H1 (cell line): Measurements from ENCODE around the gene BCO1.

Source experiments
- CTCF ChIP-seq, 3 experiments: IDR thresholded peaks; 1 replicate in 2 of 3; 2 replicates in 1 of 3; pipeline versions ENCODE4 v1.5.1 to v1.6.1; 2011; ENCODE audit warnings: low read length in 3 of 3, mild to moderate bottlenecking in 3 of 3, inconsistent platforms in 2 of 3, low read depth in 1 of 3, moderate library complexity in 1 of 3; ENCODE audit not compliant: insufficient read depth in 1 of 3; ENCODE audit errors: control extremely low read depth in 1 of 3
- EP300 ChIP-seq, 2 experiments: IDR thresholded peaks; 1 replicate in 1 of 2; 2 replicates in 1 of 2; pipeline ENCODE4 v1.6.1; 2011 to 2012; ENCODE audit warnings: low read depth in 2 of 2, low read length in 2 of 2, mild to moderate bottlenecking in 2 of 2, borderline replicate concordance in 1 of 2, inconsistent platforms in 1 of 2, moderate library complexity in 1 of 2
- EZH2 ChIP-seq: fragments of 200-600 bp; sonication (generic); IDR thresholded peaks from 2 replicates; pipeline ENCODE4 v1.7.1; 2012; ENCODE audit warnings: low read depth, mild to moderate bottlenecking, moderate library complexity, low read length, inconsistent platforms; ENCODE audit not compliant: severe bottlenecking
- JUN ChIP-seq: IDR thresholded peaks from 2 replicates; pipeline ENCODE4 v1.6.1; 2011; ENCODE audit warnings: low read depth, mild to moderate bottlenecking, improper control_type of control experiment, low read length
- POLR2A ChIP-seq, 2 experiments: IDR thresholded peaks; 1 replicate in 1 of 2; 2 replicates in 1 of 2; pipeline ENCODE4 v1.6.1; 2011; ENCODE audit warnings: low read depth in 2 of 2, low read length in 2 of 2, mild to moderate bottlenecking in 2 of 2; ENCODE audit errors: control extremely low read depth in 1 of 2
- RAD21 ChIP-seq, 2 experiments: IDR thresholded peaks in 1 of 2; conservative IDR thresholded peaks in 1 of 2; 2 replicates each; pipeline ENCODE4 v1.6.1; 2011; ENCODE audit warnings: low read depth in 2 of 2, low read length in 2 of 2, improper control_type of control experiment in 1 of 2, inconsistent platforms in 1 of 2, mild to moderate bottlenecking in 1 of 2, moderate library complexity in 1 of 2
- TAF1 ChIP-seq: IDR thresholded peaks from 2 replicates; pipeline ENCODE4 v1.6.1; 2011; ENCODE audit warnings: mild to moderate bottlenecking, low read depth, low read length
- YY1 ChIP-seq: IDR thresholded peaks from 2 replicates; pipeline ENCODE4 v1.6.1; 2011; ENCODE audit warnings: low read depth, mild to moderate bottlenecking, low read length
- ZNF274 ChIP-seq: IDR thresholded peaks from 2 replicates; pipeline ENCODE4 v1.7.0; 2012; ENCODE audit warnings: low read length, borderline replicate concordance; ENCODE audit errors: extremely low read depth
- TF ChIP-seq, protein P1 (sequence below): IDR thresholded peaks from 2 replicates; pipeline ENCODE4 v1.6.1; 2012; ENCODE audit warnings: low read length, inconsistent platforms
- TF ChIP-seq, protein P2 (sequence below): IDR thresholded peaks from 2 replicates; pipeline ENCODE4 v1.6.1; 2012; ENCODE audit warnings: inconsistent platforms

- TF ChIP-seq ZNF274, result no peak
- TF ChIP-seq, protein P1, sequence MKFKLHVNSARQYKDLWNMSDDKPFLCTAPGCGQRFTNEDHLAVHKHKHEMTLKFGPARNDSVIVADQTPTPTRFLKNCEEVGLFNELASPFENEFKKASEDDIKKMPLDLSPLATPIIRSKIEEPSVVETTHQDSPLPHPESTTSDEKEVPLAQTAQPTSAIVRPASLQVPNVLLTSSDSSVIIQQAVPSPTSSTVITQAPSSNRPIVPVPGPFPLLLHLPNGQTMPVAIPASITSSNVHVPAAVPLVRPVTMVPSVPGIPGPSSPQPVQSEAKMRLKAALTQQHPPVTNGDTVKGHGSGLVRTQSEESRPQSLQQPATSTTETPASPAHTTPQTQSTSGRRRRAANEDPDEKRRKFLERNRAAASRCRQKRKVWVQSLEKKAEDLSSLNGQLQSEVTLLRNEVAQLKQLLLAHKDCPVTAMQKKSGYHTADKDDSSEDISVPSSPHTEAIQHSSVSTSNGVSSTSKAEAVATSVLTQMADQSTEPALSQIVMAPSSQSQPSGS, result no peak
- TF ChIP-seq YY1, result no peak
- no peak for TF ChIP-seq CTCF (IDR thresholded peaks at IDR 0.05; ENCODE audit: control extremely low read depth in 1 of 3, insufficient read depth in 1 of 3, low read depth in 1 of 3, low read length in 3 of 3)
- TF ChIP-seq RAD21 (IDR thresholded peaks at IDR 0.05 in 1 of 2, conservative IDR thresholded peaks at IDR 0.05 in 1 of 2; ENCODE audit: low read depth in 2 of 2, low read length in 2 of 2), result no peak
- TF ChIP-seq EZH2, result no peak
- TF ChIP-seq EP300 (IDR thresholded peaks at IDR 0.05; ENCODE audit: borderline replicate concordance in 1 of 2, low read depth in 2 of 2, low read length in 2 of 2), result no peak
- TF ChIP-seq, protein P2, sequence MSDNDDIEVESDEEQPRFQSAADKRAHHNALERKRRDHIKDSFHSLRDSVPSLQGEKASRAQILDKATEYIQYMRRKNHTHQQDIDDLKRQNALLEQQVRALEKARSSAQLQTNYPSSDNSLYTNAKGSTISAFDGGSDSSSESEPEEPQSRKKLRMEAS, result no peak
- TF ChIP-seq TAF1, result no peak
- TF ChIP-seq JUN, result no peak
- no peak for TF ChIP-seq POLR2A (IDR thresholded peaks at IDR 0.05; ENCODE audit: control extremely low read depth in 1 of 2, low read depth in 2 of 2, low read length in 2 of 2)
These were observed 25.9 kb downstream of the BCO1 start for GRCh38 chr16:81264386-81264785.
